Amniotic epithelial cell (primary cell): ENCODE measurements around the gene TTYH2.
"Not testable (repeated sequence)": the region's sequence is repeated elsewhere in the genome, so short reads cannot be mapped to it uniquely, and the experiment has no call there.

Experiments used
- DNase-seq: peaks from one replicate; pipeline ENCODE4 v3.0.0-alpha.2; 2010; ENCODE audit warnings: low read depth

Gene TTYH2

DNA sequence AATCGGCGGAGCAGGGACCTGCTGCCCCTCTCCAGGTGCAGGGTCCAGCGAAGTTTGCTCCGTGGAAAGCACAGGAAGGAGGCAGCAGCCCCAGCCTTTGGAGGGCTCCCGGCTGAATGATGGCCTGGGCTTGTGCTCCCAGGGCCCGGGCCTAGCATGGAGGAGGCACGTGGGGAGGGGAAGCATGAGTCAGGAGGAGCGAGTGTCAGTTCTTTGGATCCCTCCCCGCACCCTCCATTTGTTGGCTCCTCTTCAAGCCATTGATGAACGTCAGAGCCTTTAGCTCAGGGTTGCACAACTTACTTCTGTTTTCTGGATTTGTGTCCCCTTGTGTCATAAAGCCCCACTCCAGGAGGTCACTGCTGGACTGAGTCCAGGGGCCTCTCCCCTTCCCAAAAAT, 25.8 kb downstream of the TTYH2 start:
- no peak for DNase-seq

DNA sequence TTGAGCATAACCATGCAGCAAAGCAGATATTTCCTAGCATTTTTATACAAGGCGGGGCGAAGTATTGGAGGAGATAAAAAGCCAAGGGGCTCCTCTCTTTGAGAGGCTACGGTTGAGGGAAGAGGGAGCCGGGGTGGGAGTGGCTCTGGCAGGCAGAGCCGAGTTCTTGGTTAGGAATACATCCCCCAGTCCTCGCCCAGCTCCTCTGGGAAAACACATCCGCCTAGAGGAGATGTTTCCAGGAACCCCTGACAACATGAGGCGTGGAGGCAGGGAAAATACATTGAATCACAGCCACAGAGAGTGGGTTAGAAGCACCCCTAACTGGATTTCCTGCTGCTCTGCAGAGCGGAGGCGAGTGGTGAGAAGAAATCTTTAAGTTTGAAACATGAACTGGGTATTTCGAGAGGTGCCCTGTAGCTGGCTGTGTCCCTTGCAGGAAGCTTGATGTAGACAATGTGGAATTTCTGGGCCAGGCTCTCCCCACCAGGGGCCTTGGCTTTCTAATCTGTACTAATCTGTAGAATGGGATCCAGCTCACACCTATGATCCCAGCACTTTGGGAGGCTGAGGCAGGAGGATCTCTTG, 27.3 kb downstream of the TTYH2 start:
- peak; percentile 24 for DNase-seq

DNA sequence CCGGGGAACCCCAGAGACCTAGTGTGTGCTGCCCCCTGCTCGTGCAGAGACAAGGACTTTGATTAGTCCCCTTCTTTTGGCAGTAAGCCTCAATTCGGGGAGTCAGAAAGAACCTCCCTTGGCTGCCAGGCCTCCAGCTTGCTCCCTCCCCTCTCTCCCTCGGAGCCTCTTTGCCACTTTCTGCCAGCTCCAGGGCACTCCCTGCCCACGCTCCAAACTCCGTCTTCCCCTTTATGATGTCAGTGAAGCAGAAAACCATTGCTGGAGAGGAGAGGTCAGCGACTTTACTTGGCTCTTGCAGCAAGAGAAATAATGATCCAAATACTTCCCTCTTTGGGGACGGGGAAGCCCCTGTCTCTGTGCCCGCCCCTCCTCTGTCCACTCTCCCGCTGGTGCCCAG, 28.1 kb downstream of the TTYH2 start:
- no peak for DNase-seq

DNA sequence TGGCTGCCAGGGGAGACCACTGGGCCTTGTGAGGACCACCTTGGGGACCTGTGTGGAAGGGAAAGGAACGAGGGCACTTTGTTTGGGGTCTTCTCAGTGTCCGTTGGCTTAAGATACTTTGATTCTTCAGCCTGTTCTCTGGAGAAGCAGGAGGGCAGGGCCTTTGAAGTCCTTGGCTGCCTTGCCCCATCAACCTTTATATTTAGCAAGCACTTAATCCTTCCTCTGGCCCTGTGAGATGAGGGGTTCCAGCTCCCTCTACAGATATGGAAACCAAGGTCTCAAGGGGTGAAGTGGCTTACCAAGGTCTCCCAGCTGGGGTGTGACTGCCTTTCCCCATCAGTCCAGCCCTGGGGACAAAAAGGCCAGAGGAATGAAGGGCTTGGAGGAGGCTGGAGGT, 28.5 kb downstream of the TTYH2 start:
- DNase-seq: no peak

DNA sequence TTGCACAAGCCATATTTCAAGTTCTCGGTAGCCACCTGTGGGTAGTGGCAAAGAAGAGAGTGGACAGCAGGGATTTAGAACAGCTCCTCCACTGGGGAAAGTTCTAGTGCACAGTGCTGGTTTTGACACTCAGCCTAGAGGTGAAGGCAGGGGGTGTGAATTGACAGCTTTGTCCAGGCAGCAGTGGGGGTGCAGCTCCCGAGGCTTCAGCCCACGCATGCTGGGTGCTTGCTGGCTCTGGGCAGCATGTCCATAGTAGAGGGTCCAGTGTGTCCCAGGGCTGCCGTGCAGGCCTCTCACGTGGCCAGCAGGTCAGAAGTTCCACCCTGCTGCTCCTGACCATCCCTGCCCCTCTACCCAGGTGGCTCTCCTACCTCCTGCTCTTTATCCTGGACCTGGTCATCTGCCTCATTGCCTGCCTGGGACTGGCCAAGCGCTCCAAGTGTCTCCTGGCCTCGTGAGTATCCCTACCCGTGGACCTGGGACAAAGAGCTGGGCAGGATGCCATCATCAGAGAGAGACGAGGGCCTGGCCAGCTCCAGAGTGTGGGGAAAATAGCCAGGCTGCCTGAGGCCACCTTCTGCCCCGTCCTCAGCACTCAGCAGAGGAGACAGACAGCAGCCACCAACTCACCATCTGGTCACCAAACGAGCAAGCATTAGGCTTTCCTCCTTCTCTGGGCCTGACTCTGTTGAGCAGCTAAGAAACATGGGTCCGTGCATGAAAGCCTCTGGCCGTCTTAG, 29.8 kb downstream of the TTYH2 start:
- DNase-seq: no peak

DNA sequence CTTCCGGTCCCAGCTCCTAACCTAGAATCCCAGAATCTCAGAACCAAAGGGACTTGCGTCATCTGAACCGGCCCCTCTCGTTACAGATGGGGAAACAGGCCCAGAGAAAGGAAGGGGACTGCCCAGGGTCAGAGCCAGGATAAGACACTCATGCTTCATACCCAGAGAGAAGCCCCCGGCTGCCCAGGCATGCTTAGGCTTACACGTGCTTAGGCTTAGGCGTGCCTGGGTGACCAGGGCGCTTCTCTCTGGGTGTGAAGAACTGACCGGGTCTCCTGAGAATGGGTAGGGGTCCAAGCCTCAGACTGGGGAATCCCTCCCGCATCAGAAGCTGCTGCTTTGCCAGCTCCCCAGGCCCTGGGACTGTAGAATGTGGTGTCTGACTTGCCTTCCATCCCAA, 30.8 kb downstream of the TTYH2 start:
- no peak for DNase-seq

DNA sequence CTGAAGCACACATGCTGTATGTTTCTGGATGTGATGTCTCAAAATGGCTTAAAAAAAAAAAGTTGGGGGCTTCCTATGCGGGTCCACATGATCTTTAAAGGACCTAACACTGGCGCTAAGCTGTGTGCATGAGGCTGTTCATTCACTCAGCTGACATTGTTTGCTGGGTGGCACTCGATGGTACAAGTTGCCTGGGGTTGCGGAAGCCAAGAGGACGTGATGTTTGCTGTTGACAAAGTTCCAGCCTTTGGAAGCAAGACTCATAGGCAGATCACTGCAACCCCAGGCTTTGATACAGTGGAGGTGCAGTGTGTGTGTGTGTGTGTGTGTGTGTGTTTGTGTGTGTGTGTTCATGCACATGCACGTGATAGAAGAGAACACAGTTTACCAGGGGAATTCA, 31.2 kb downstream of the TTYH2 start:
- DNase-seq: no peak

DNA sequence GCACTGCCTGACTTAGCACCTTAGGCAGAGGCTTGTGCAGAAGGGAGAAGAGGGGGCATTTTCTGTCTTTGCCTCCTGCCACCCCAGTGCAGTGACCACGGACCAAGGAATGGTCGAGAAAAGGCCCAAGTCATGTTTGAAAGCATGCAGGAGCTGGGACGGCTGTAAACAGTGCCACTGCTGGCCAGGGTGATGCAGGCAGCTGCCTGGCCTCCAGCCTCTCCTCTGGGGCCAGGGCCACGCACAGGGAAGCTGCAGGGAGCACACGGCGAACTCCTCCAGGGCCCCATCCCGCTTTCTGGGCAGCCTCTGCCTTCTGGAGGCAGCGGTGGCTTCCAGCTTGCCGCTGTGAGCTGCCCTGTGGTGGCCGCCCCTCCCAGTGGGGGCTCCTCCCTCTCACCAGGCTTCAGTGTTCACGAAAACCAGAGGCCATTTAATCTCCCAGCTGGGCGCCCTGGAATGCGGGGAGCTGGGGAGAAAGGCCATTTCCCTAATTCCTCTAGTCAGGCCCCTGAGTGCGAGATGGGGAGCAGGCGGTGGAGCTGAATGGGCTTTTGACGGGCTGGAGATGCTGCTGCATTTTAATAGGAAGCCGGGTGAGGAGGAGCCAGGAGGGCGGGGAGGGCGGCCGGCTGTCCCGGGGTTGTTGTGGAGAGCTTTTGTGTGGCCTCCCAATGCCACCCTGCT, 31.9 kb downstream of the TTYH2 start:
- DNase-seq: no peak

DNA sequence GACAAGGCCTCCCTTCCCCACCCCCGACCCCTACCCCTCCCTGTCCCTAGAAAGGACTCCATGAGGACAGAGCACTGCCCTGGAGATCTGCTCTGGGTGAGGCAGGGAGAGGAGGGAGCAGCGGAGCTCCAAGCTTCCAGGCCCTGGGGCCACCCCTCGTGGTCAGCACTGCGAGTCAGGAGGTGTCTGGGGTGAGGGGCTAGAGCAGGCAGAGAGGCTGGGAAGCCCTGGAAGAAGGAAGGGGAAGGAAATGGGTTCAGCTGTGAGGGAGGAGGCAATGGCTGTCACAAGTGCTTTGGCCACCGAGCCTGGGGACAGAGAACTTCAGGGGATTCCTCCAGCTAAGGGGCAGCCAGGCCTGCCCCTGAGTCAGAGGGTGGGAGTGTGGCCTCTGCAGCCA, 32.5 kb downstream of the TTYH2 start:
- no peak for DNase-seq

DNA sequence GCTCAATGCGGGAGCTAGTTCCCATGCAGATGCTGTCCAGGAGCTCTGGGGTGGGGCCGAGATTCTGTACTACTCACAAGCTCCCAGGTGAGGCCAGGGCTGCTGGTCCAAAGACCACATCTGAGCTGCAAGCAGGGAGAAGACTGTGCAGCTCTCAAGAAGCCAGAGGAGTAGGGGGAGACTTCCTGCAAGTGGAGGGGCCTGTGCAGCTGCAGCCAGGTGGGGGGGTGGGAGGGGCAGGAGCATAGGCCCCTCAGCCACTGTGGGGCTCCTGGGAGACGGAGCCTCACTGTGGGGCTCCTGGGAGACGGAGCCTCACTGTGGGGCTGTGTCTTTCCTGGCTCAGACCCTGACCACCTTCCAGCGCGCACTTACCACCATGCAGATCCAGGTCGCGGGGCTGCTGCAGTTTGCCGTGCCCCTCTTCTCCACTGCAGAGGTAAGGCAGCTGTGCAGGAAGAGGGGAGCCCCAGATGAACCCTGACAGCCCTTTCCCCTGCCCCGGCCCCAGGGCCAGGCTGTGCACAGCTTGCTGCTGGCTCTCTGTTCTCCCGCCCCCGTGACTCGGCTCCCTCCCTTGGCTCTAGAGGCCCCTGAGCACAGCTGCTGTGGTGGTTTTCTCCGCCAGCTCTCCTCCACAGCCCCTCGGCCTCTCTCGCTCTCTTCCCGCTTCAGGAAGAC, 36.4 kb downstream of the TTYH2 start:
- no peak for DNase-seq

DNA sequence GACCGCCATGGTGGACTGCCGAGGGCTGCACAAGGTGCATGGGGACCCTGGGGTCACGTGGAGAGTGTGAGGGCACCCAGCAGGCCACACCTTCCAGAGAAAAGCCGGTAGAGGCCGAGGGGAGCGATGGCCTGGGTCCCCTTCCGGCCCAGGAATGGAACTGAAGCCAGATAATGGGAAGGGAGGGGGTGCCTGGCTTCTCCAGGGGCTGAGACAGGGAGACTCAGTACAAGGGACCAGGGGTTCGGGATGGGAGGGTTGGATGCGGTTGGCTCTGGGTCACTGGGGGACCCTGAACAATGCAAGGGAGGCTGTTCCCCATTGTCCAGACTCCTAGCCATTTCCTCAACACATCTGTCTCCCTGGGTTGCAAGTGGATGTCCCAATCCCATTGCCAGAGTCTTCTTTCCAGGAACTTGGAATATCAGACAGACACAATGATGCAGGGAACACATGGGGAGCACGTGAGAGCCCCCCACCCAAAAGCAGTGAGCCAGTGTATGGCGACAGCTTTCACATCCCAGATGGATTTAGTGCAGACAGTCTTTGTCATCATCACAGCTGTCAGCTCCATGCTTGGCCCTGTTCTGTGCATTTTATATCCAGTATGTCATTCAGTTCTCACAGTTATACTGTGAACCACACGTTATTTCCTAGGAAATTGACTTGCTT, 37.1 kb downstream of the TTYH2 start:
- no peak for DNase-seq

DNA sequence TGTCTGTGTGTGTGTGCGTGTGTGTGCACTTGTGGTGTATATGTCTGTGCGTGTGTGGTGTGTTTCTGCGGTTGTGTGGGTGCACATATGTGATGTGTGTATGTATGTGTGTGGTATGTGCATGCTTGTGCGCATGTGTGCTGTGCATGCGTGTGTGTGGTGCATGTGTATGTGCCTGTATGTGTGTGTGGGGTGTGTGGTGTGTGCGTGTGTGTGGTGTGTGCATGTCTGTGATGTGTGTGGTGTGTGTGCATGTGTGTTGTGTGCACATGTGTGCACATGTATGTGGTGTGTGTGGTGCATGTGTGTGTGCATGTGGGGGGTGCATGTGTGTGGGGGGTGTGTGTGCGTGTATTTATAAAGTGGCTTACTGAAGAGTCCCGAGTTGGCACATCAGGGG, 37.7 kb downstream of the TTYH2 start:
- DNase-seq: no peak

DNA sequence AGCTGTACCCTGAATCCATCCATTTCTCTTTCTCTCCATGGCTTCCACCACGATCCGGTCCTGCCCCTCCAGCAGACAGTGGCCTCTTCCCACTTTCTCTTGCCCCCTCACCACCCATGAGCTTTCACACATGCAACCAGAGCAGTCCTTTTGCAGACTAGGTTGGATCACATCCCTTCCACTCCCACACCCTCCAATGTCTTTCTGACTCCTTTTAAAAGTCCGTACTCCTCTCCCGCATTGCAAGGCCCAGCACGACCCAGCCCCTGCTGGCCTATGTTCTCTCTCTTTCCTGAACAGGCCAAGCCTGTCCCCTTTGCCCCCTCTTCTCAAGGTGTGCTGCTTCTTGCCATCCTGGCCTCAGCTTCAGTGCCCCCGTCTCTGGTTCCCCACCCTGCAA, 38.2 kb downstream of the TTYH2 start:
- no peak for DNase-seq

DNA sequence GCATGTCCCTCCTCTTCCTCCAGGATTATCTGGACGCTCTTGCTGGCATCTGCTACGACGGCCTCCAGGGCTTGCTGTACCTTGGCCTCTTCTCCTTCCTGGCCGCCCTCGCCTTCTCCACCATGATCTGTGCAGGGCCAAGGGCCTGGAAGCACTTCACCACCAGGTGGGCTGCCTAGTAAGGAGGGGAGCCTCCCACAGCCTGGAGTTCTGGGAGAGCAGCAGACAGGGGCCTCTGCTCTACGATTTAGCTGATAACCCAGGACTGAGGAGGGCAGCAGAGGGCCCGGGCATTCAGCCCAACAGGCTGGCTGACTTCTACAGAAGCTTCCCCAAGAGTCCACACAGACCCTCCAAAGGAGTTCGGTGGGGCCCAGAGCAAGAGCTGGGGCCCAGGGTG, 38.8 kb downstream of the TTYH2 start:
- DNase-seq: no peak

DNA sequence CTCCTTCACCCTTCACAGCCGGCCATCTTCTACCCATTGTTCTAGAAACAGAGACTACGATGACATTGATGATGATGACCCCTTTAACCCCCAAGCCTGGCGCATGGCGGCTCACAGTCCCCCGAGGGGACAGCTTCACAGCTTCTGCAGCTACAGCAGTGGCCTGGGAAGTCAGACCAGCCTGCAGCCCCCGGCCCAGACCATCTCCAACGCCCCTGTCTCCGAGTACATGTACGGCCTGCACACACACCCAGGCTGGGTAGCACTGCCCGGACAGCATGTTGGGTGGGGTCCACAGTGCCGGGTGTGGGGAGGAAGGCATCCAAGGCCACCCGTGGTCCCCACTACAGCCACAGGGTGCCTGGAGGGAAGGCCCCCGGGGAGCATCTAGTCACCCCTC, 39.7 kb downstream of the TTYH2 start:
- no peak for DNase-seq

DNA sequence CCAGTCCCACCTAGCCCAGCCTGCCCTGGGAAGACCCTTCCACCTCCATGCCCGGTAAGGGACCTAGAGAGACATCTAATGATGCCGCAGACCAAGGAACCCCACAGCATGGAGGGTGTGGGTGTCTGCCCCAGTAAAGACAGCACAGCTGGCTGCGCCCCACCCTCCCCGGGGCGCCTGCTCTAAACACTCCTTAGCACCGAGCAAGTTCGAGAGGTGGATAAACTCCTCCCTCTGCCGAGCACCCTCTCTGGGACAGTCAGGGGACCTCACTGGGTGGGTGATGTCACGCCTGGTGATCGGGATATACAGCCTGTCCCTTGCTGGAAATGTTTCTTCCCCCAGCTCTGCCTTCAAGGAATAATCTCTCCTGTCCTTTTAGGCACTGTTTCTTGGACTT, 43.9 kb downstream of the TTYH2 start:
- no peak for DNase-seq

DNA sequence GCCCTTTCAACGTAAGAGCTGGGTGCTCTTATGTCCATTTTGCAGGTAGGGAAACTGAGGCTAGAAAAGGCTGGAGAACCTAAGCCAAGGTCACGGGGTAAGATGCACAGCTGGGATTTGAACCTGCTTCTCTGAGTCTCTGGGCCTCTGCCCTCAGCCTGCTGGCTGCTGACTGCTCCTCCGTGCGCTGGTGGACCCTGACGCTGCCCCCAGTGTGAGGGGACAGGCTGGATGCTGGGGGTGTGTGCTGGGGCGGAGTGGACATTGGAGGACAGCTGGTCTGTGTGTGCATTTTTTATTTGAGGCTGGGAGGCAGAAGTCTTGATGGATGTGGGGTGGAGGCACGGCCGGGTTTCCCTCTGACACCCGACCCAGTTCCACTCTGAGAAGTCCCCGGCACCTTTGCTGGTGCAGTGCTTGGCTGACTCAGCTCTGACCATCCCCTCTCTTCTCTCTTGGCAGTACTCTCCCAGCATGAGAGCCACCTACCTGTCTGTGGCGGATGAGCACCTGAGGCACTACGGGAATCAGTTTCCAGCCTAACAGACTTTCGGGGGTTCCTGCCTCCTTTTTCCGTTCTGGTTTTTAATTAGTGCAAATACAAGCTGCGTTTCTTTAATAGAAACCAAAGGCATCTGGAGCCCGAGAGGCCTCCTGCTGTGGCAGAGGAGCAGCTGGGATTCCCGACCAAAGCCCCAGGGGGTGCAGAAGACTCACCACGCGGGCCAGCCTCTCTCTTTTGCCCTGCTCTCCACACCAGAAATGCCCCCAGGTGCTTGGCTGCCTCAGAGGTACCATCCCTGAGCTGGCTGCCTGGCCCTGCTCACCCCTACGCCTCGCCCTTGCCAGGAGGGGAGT, 46.5 kb downstream of the TTYH2 start:
- no peak for DNase-seq

DNA sequence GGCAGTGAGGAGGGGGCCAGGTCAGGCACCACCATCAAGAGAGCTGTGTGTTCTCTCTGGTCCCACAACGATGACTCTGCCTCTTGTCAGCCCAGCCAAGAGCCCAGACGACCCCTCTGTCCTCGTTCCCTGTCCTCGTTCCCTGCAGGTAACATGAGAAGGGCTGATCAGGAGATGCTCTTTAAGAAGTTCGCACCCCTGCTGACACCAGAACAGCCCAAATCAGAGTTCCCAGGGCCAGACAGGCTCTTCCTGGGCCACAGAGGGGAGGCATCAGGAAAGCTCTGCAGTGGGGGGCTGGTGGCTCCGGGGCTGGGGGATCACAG, 47.1 kb downstream of the TTYH2 start:
- DNase-seq: no peak

DNA sequence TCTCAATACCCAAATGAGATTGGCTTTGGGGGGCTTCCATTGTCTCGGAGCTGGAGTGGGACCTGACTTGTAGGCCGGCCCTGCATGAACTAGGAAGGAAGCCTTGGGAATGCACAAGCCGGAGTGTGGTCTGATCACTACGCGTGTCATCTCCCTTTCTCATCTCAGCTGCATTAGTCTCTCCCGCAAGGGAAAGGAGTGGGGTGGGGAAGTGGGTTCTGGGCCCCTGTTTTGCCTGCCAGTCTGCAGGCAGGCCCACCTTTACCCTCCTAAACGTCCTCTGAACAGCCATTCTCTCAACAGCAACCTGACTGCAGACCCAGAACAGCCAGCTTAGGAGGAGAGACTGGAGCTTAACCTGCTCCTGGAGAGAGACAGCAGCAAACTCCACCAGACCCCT, 49.2 kb downstream of the TTYH2 start:
- DNase-seq: no peak

DNA sequence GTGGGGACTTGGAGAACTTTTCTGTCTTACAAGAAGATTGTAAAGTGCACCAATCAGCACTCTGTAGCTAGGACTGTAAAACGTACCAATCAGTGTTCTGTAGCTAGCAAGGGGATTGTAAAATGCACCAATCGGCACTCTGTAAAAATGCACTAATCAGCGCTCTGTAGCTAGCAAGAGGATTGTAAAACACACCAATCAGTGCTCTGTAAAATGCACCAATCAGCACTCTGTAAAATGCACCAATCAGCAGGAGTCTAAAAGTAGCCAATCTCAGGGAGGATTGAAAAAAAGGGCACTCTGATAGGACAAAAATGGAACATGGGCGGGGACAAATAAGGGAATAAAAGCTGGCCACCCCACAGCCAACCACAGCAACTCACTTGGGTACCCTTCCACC, 53.7 kb downstream of the TTYH2 start:
- not testable (repeated sequence) for DNase-seq

DNA sequence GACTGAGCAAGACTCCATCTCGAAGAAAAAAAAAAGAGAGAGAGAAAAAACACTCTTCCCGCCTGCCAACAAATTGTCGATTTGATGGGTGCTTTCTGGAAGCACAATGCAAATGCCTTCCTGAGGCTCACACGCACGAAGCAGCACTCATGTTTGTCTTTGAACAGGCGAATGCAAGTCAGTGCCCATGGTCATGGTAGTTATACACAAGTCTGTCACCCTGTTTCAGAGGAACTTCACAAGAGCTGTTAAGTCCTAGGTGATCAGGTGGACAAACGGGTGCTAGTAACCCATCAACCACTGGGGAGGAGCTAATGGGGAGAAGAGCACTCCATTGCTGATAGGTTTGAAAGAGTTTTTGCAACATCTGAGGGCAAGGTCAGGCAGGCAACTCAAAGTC, 54.2 kb downstream of the TTYH2 start:
- no peak for DNase-seq
